ENCODE results near the gene TMEM212.

Gene TMEM212

DNA sequence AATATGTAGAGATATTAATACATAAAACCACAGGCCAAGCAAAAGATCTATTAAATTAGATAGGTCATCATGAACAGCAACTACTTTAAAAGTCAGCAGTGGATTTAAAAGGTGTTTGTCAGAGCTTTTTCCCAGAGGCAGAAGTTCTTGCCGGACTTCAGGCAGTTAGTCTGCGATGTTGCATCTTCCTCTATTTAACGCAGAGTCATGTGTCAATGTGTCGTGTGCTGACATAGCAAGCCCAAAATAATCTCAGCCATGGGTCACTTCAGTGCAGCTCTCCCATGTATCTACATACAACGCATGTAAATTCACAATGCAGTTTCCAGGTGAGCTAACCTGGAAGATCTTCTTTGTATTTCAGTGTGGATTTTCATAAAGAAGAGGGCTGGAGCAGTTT is 8.0 kb upstream of the TMEM212 start:
- Histone ChIP-seq H3K4me3 (no peak overlapping the region), H3K9ac (ENCODE audit: insufficient read length) (no peak overlapping the region), H3K36me3 (ENCODE audit: insufficient read depth, low read length) (no peaks in the 10 kb centered on the region), H3K27ac (no peak overlapping the region), H3K9me3 (ENCODE audit: low read depth, low read length) (no peaks in the 10 kb centered on the region)
- TF ChIP-seq EZH2 (IDR thresholded peaks at IDR 0.05) (no peak), FOXP2 (optimal IDR thresholded peaks at IDR 0.05; ENCODE audit: control extremely low read depth, extremely low read length, insufficient read depth) (no peak), POLR2AphosphoS5 (IDR thresholded peaks at IDR 0.05; ENCODE audit: borderline replicate concordance, low read depth, low read length) (no peak)
- no peak for DNase-seq (ENCODE audit: low read depth, low spot score)

DNA sequence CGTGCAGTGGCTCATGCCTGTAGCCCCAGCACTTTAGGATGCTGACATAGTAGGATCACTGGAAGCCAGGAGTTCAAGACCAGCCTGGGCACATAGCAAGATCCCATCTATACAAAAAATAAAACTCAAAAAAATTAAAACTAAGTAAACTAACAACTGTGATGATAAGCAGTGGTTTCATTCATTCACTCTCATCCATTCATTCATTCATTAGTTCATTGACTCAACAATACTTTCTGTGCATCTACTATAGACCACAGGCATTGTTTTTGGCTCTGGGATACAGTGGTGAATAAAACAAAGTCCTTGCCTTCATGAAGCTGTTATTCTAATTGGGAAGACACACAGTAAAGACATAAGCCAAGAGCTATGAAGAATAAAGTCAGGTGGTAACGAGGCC is 7.5 kb upstream of the TMEM212 start:
- H3K36me3 ChIP-seq (ENCODE audit: insufficient read depth, low read length): no peaks in the 10 kb centered on the region
- TF ChIP-seq FOXP2 (optimal IDR thresholded peaks at IDR 0.05; ENCODE audit: control extremely low read depth, extremely low read length, insufficient read depth) (no peak), POLR2AphosphoS5 (IDR thresholded peaks at IDR 0.05; ENCODE audit: borderline replicate concordance, low read depth, low read length) (no peak), EZH2 (IDR thresholded peaks at IDR 0.05) (no peak)
- no peak overlapping the region for H3K4me3 ChIP-seq
- no peak overlapping the region for H3K9ac ChIP-seq (ENCODE audit: insufficient read length)
- DNase-seq (ENCODE audit: low read depth, low spot score): no peak
- H3K27ac ChIP-seq: no peak overlapping the region
- no peaks in the 10 kb centered on the region for H3K9me3 ChIP-seq (ENCODE audit: low read depth, low read length)

DNA sequence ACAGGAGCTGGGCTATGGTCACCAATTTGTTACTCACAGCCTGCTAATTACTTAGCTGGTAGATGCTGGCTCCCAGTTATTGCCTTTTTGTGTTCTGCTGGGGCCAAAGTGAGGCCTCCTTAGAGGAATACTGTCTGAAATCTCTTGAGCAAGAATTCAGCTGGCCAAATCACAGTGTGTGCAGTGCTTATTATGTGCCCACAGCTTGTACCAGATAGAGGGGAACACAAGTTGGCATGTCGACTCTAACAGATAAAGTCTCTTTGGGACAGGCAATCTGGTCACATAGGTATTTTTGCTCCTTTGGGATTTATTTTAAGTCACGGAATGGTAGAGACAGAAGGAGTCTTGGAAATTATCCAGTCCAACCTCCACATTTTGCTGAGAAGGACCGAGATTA is 6.3 kb upstream of the TMEM212 start:
- no peak for TF ChIP-seq POLR2AphosphoS5 (IDR thresholded peaks at IDR 0.05; ENCODE audit: borderline replicate concordance, low read depth, low read length)
- no peak for TF ChIP-seq EZH2 (IDR thresholded peaks at IDR 0.05)
- TF ChIP-seq FOXP2 (optimal IDR thresholded peaks at IDR 0.05; ENCODE audit: control extremely low read depth, extremely low read length, insufficient read depth): no peak

DNA sequence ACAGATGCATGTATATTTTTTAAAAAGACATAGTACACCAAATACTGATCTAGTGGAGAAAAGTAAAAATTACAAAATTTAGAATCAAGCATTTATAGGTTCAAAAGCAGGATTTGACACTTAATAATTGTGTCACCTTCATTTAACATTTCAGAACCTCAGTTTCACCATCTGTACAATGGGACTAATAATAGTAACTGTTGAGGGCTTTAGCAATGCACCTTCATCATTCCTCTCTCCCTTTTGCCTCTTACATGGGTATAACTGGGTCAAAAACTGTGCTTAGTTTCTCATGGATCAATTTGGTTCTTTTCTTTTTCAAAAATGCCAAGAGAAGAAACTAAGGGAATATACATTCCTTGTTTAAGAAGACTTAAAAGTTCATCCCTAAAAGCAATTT is 5.5 kb upstream of the TMEM212 start:
- no peak for TF ChIP-seq EZH2 (IDR thresholded peaks at IDR 0.05)
- no peak for TF ChIP-seq FOXP2 (optimal IDR thresholded peaks at IDR 0.05; ENCODE audit: control extremely low read depth, extremely low read length, insufficient read depth)
- TF ChIP-seq POLR2AphosphoS5 (IDR thresholded peaks at IDR 0.05; ENCODE audit: borderline replicate concordance, low read depth, low read length): no peak
- DNase-seq (ENCODE audit: low read depth, low spot score): no peak
- Histone ChIP-seq H3K27ac (no peak overlapping the region), H3K36me3 (ENCODE audit: insufficient read depth, low read length) (no peaks in the 10 kb centered on the region), H3K9me3 (ENCODE audit: low read depth, low read length) (no peaks in the 10 kb centered on the region), H3K4me3 (no peak overlapping the region), H3K9ac (ENCODE audit: insufficient read length) (no peak overlapping the region)

More for the DNA sequence above, 6.3 kb upstream of the TMEM212 start:
- no peaks in the 10 kb centered on the region for H3K9me3 ChIP-seq (ENCODE audit: low read depth, low read length)
- H3K9ac ChIP-seq (ENCODE audit: insufficient read length): no peak overlapping the region
- no peak overlapping the region for H3K27ac ChIP-seq
- no peak overlapping the region for H3K4me3 ChIP-seq
- H3K36me3 ChIP-seq (ENCODE audit: insufficient read depth, low read length): no peaks in the 10 kb centered on the region
- no peak for DNase-seq (ENCODE audit: low read depth, low spot score)

DNA sequence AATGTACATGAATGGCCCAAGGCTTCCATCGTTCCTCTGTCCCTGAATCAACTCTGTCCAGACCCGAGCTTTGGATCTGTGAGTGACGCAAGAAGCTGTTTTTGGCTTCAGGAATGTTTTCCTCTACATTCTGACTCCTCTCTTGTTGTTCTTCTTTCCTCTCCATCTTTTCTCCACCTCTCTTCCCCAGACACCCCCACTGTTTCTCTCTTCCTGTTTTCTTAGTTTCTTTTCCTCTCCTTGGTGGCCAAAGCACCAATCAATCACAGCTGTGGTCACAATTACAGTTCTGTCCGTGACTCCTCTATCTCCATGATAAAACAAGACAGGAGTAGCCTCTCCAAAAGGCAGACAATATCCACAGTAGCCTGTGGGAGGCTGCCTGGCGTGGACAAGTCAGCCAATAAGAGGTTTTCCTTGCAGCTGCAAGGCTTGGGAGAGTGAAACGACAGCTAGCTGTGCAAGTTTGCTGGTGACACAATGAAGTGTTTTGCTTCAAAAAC is 4.9 kb upstream of the TMEM212 start:
- no peak overlapping the region for H3K9ac ChIP-seq (ENCODE audit: insufficient read length)
- TF ChIP-seq FOXP2 (optimal IDR thresholded peaks at IDR 0.05; ENCODE audit: control extremely low read depth, extremely low read length, insufficient read depth) (no peak), POLR2AphosphoS5 (IDR thresholded peaks at IDR 0.05; ENCODE audit: borderline replicate concordance, low read depth, low read length) (no peak), EZH2 (IDR thresholded peaks at IDR 0.05) (no peak)
- no peaks in the 10 kb centered on the region for H3K9me3 ChIP-seq (ENCODE audit: low read depth, low read length)

DNA sequence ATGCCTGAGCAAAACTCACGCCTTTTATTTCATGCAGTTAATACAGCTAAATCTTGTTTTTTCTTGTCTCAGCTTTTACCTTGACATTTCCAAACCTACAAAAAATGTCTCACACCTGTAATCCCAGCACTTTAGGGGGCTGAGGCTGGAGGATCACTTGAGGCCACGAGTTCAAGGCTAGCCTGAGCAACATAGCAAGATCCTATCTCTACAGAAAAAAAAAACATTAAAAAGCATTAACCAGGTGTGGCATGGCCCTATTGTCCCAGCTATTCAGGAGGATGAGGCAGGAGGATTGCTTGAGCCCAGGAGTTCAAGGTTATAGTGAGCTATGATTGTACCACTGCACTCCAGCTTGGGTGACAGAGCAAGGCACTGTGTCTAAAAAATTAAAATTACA is 3.9 kb upstream of the TMEM212 start:
- no peaks in the 10 kb centered on the region for H3K9me3 ChIP-seq (ENCODE audit: low read depth, low read length)
- no peak overlapping the region for H3K9ac ChIP-seq (ENCODE audit: insufficient read length)
- DNase-seq (ENCODE audit: low read depth, low spot score): no peak
- no peaks in the 10 kb centered on the region for H3K36me3 ChIP-seq (ENCODE audit: insufficient read depth, low read length)
- H3K27ac ChIP-seq: no peak overlapping the region
- no peak for TF ChIP-seq POLR2AphosphoS5 (IDR thresholded peaks at IDR 0.05; ENCODE audit: borderline replicate concordance, low read depth, low read length)
- no peak for TF ChIP-seq FOXP2 (optimal IDR thresholded peaks at IDR 0.05; ENCODE audit: control extremely low read depth, extremely low read length, insufficient read depth)
- no peak for TF ChIP-seq EZH2 (IDR thresholded peaks at IDR 0.05)
- no peak overlapping the region for H3K4me3 ChIP-seq

More for the DNA sequence above, 4.9 kb upstream of the TMEM212 start:
- no peak for DNase-seq (ENCODE audit: low read depth, low spot score)
- Histone ChIP-seq H3K27ac (no peak overlapping the region), H3K4me3 (no peak overlapping the region), H3K36me3 (ENCODE audit: insufficient read depth, low read length) (no peaks in the 10 kb centered on the region)

DNA sequence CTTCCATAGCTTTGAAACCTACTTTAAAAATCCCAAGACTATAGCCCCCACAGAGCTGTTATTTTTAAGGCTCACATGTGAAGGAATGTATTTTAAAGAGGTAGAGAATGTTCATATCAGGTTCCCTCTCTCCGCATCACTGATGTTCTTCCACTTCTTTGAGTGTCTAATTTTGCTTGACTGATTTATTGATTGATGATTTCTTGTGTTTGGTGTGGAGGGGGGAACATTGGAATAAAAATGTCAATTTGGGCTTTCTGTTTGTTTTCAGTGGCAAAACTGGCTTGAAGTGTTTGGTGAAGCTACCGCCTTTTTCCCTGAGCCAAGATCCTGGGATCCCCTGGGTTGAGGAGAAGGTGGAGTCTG is 2.7 kb upstream of the TMEM212 start:
- no peak overlapping the region for H3K4me3 ChIP-seq
- TF ChIP-seq FOXP2 (optimal IDR thresholded peaks at IDR 0.05; ENCODE audit: control extremely low read depth, extremely low read length, insufficient read depth): no peak
- TF ChIP-seq EZH2 (IDR thresholded peaks at IDR 0.05): no peak
- no peak for TF ChIP-seq POLR2AphosphoS5 (IDR thresholded peaks at IDR 0.05; ENCODE audit: borderline replicate concordance, low read depth, low read length)
- H3K9ac ChIP-seq (ENCODE audit: insufficient read length): no peak overlapping the region
- H3K27ac ChIP-seq: no peak overlapping the region
- no peaks in the 10 kb centered on the region for H3K9me3 ChIP-seq (ENCODE audit: low read depth, low read length)
- no peak for DNase-seq (ENCODE audit: low read depth, low spot score)
- no peaks in the 10 kb centered on the region for H3K36me3 ChIP-seq (ENCODE audit: insufficient read depth, low read length)

DNA sequence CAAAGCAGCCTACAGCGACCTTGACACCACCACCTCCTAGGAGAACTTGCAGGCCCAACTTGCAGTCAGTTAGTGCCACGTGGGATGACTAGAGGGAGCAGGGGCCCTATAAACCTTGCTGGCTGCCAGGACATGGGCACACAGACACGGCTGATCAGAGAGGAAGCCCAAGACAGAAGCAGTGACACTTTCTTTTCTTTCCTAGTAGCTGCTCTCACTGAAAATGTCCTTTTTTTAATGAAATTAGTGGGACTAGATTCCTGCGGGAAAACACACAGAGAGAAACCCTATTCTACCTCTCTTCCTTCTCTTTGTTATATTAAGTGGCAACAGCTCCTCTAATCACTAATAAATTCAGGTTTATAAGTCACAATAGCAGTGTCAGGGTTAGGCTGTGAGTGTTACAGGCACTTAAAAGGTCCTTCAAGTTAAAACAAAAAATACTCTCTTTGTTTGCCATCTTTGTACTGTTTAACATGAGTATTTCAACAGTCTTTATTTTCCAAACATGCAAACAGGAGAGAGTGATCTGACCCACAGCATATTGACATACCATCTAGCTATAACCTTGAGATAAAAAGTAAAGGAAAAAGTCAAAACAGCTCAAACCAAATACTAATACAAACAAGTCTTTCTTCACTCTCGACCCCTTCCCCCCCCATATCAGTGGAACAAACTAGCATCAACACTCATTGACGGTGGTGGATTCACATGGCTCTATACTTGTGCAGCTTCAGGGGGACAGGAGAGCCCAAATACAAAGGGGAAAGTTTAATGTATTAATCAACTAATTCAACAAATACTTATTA is 2.1 kb upstream of the TMEM212 start:
- no peaks in the 10 kb centered on the region for H3K36me3 ChIP-seq (ENCODE audit: insufficient read depth, low read length)
- no peak overlapping the region for H3K27ac ChIP-seq
- DNase-seq (ENCODE audit: low read depth, low spot score): no peak
- H3K9ac ChIP-seq (ENCODE audit: insufficient read length): no peak overlapping the region
- TF ChIP-seq EZH2 (IDR thresholded peaks at IDR 0.05): no peak
- no peak overlapping the region for H3K4me3 ChIP-seq
- H3K9me3 ChIP-seq (ENCODE audit: low read depth, low read length): no peaks in the 10 kb centered on the region

DNA sequence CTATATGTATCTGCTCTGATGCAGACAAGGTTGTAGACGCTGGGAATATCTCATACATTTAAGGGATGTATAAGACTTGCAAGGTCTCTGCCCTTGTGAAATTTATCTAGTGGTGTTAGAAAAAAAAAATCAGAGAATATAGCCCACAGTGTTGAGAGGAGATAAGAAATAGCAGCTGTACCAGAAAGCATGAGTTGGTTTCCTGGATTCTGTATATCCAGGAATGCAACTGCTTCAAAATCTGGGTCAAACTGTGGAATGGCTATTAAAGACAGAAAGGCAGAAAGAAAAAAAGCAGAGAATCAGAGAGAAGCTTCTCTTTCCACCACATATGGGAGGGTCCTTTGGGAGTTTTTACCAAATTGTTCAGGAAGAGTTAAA is 1.5 kb upstream of the TMEM212 start:
- TF ChIP-seq POLR2AphosphoS5 (IDR thresholded peaks at IDR 0.05; ENCODE audit: borderline replicate concordance, low read depth, low read length) (no peak), FOXP2 (optimal IDR thresholded peaks at IDR 0.05; ENCODE audit: control extremely low read depth, extremely low read length, insufficient read depth) (no peak), EZH2 (IDR thresholded peaks at IDR 0.05) (no peak)
- DNase-seq (ENCODE audit: low read depth, low spot score): no peak
- no peak overlapping the region for H3K4me3 ChIP-seq
- H3K27ac ChIP-seq: no peak overlapping the region
- H3K9me3 ChIP-seq (ENCODE audit: low read depth, low read length): no peaks in the 10 kb centered on the region
- H3K9ac ChIP-seq (ENCODE audit: insufficient read length): no peak overlapping the region
- no peaks in the 10 kb centered on the region for H3K36me3 ChIP-seq (ENCODE audit: insufficient read depth, low read length)

Data from SK-N-MC (cell line).